K562 (cell line): ENCODE measurements around the gene DCXR. TPM values are rescaled to one million over a fixed set of nuclear protein-coding genes. Genes with fewer than 3 reads are reported as not detected.

ENCODE experiments used
- ARHGAP35 ChIP-seq: fragments of 450-650 bp; IDR thresholded peaks from 2 replicates; pipeline ENCODE4 v1.6.1; 2018; ENCODE audit not compliant: partially characterized antibody
- ATF7 ChIP-seq: fragments of 450-650 bp; IDR thresholded peaks from 2 replicates; pipeline ENCODE4 v1.7.1; 2014; ENCODE audit warnings: mild to moderate bottlenecking, moderate library complexity
- CBFA2T3 ChIP-seq: fragments of 450-650 bp; IDR thresholded peaks from 2 replicates; pipeline ENCODE4 v1.6.1; 2017
- CHD2 ChIP-seq: IDR thresholded peaks from 2 replicates; pipeline ENCODE4 v1.6.1; 2011; ENCODE audit warnings: low read depth, low read length
- DACH1 ChIP-seq: fragments of 450-650 bp; IDR thresholded peaks from 2 replicates; pipeline ENCODE4 v1.6.1; 2018; ENCODE audit not compliant: partially characterized antibody
- DIDO1 ChIP-seq: fragments of 450-650 bp; IDR thresholded peaks from 2 replicates; pipeline ENCODE4 v1.6.1; 2016; ENCODE audit warnings: low read depth, missing biosample characterization, missing genetic modification characterization
- E2F5 ChIP-seq: sonication (generic); formaldehyde crosslinking; IDR thresholded peaks from 2 replicates; pipeline ENCODE4 v1.8.0; 2022; ENCODE audit warnings: mild to moderate bottlenecking, missing genetic modification reagents
- EGR1 ChIP-seq: fragments of 450-650 bp; conservative IDR thresholded peaks from 2 replicates; pipeline ENCODE4 v1.6.1; 2017; ENCODE audit warnings: mild to moderate bottlenecking
- GTF2F1 ChIP-seq: IDR thresholded peaks from 2 replicates; pipeline ENCODE4 v1.6.1; 2011; ENCODE audit warnings: low read depth, low read length, improper control_type of control experiment
- HNRNPK ChIP-seq: fragments of 200-400 bp; formaldehyde crosslinking; IDR thresholded peaks from one replicate; pipeline ENCODE4 v1.6.1; 2018; ENCODE audit warnings: mild to moderate bottlenecking, low read depth, low read length; ENCODE audit not compliant: poor library complexity, severe bottlenecking
- KDM5B ChIP-seq: fragments of 200-600 bp; sonication (generic); IDR thresholded peaks from 2 replicates; pipeline ENCODE4 v1.6.1; 2012; ENCODE audit warnings: low read depth, mild to moderate bottlenecking, moderate library complexity, low read length, control low read depth, inconsistent platforms; ENCODE audit not compliant: insufficient replicate concordance
- KLF10 ChIP-seq: fragments of 250-450 bp; sonication (Bioruptor Pico); IDR thresholded peaks from 2 replicates; pipeline ENCODE4 v1.6.1; 2021; ENCODE audit warnings: matching md5 sums
- MBD2 ChIP-seq: sonication (generic); IDR thresholded peaks from 2 replicates; pipeline ENCODE4 v1.6.1; 2016; ENCODE audit warnings: low read depth, borderline replicate concordance
- NBN ChIP-seq: fragments of 450-650 bp; IDR thresholded peaks from 2 replicates; pipeline ENCODE4 v1.6.1; 2016; ENCODE audit warnings: low read depth, mild to moderate bottlenecking
- NR2C1 ChIP-seq, 2 experiments: fragments of 450-650 bp; IDR thresholded peaks; 2 replicates each; pipeline ENCODE4 v1.6.1; 2017; ENCODE audit warnings: mild to moderate bottlenecking in 2 of 2, antibody characterized with exemption in 1 of 2, inconsistent platforms in 1 of 2, missing compliant biosample characterization in 1 of 2, missing genetic modification characterization in 1 of 2
- PRMT5 ChIP-seq: sonication (generic); formaldehyde crosslinking; IDR thresholded peaks from 2 replicates; pipeline ENCODE4 v1.5.0; 2020; ENCODE audit warnings: missing genetic modification reagents
- RBM39 ChIP-seq: fragments of 200-400 bp; formaldehyde crosslinking; optimal IDR thresholded peaks from 2 replicates; pipeline ENCODE3; 2018; ENCODE audit warnings: low read depth, low read length
- RCOR1 ChIP-seq, 2 experiments: IDR thresholded peaks; 2 replicates each; pipeline ENCODE4 v1.6.1; 2012; ENCODE audit warnings: low read depth in 2 of 2, low read length in 2 of 2, borderline replicate concordance in 1 of 2, improper control_type of control experiment in 1 of 2
- SOX6 ChIP-seq: fragments of 450-650 bp; IDR thresholded peaks from 2 replicates; pipeline ENCODE4 v1.6.1; 2014; ENCODE audit warnings: mild to moderate bottlenecking
- U2AF1 ChIP-seq: fragments of 200-400 bp; formaldehyde crosslinking; optimal IDR thresholded peaks from 2 replicates; pipeline ENCODE3; 2017; ENCODE audit warnings: mild to moderate bottlenecking, low read depth, low read length, moderate library complexity
- ZNF253 ChIP-seq: fragments of 250-450 bp; sonication (Bioruptor Pico); conservative IDR thresholded peaks from 2 replicates; pipeline ENCODE4 v1.6.1; 2021; ENCODE audit warnings: mild to moderate bottlenecking
- ZNF3 ChIP-seq: fragments of 250-450 bp; sonication (Bioruptor Pico); IDR thresholded peaks from 2 replicates; pipeline ENCODE4 v1.5.0; 2021; ENCODE audit warnings: mild to moderate bottlenecking, moderate library complexity
- ZNF347 ChIP-seq: fragments of 450-650 bp; formaldehyde crosslinking; IDR thresholded peaks from 2 replicates; pipeline ENCODE4 v1.4.0; 2020; ENCODE audit warnings: low read depth, mild to moderate bottlenecking, moderate library complexity
- polyA plus RNA-seq, 8 experiments: library from polyadenylated mRNA; depleted of rRNA in 4 of 8; stranded (reverse) in 5 of 8; unstranded in 3 of 8; fragments of >200 nt; fragmentation: Nextera tagmentation in 2 of 8; fragmentation: Illumina TruSeq in 1 of 8; extraction: Ambion mirVana in 2 of 8; extraction: Trizol in 1 of 8; gene quantifications; 2 replicates each; pipeline versions ENCODE4 v1.2.1 to v1.2.3, GENCODE V29; 2011 to 2014; ENCODE audit warnings: inconsistent platforms in 1 of 8, missing spikeins in 1 of 8
- total RNA-seq, 7 experiments: library from RNA; depleted of rRNA in 6 of 7; stranded (reverse); fragments of >200 nt in 6 of 7; fragmentation: Illumina TruSeq in 2 of 7; extraction: Trizol in 2 of 7; gene quantifications; 2 replicates each; pipeline versions ENCODE4 v1.2.1 to v1.2.3, GENCODE V29; 2011 to 2021; ENCODE audit warnings: low replicate concordance in 1 of 7
- TF ChIP-seq, protein P1 (sequence below): fragments of 450-650 bp; formaldehyde crosslinking; IDR thresholded peaks from 2 replicates; pipeline ENCODE4 v1.4.0; 2022; ENCODE audit warnings: missing genetic modification characterization
- TF ChIP-seq, protein P2 (sequence below): fragments of 250-450 bp; sonication (Bioruptor Pico); IDR thresholded peaks from 2 replicates; pipeline ENCODE4 v1.8.0; 2022; ENCODE audit warnings: inconsistent platforms
- TF ChIP-seq, protein P3 (sequence below), 3 experiments: fragments of 200-800 bp in 1 of 3; sonication (Bioruptor generic) in 1 of 3; sonication (generic) in 1 of 3; formaldehyde crosslinking in 1 of 3; IDR thresholded peaks; 2 replicates each; pipeline versions ENCODE4 v1.6.1 to v1.8.0; 2016 to 2022; ENCODE audit warnings: mild to moderate bottlenecking in 2 of 3, missing compliant biosample characterization in 2 of 3, missing genetic modification characterization in 2 of 3, missing genetic modification reagents in 1 of 3

DCXR gene
- total and polyA plus RNA-seq, 9 of the 15 experiments (the other 6 are each of a cell fraction or from before 2014, with no cell fraction given), result 21.3 to 274 (median 156) TPM

- TF ChIP-seq NR2C1 (IDR thresholded peaks at IDR 0.05), result no peak
- no peak for TF ChIP-seq NR2C1 (tag; IDR thresholded peaks at IDR 0.05)
- TF ChIP-seq RBM39, result no peak
- TF ChIP-seq ARHGAP35, result no peak
- no peak for TF ChIP-seq KLF10 (CRISPR knock-in tag)
- TF ChIP-seq CBFA2T3, result no peak
- TF ChIP-seq ATF7, result peak; percentile 45; the same call in 1 of the 2 replicates
- no peak for TF ChIP-seq MBD2
- TF ChIP-seq, protein P1, sequence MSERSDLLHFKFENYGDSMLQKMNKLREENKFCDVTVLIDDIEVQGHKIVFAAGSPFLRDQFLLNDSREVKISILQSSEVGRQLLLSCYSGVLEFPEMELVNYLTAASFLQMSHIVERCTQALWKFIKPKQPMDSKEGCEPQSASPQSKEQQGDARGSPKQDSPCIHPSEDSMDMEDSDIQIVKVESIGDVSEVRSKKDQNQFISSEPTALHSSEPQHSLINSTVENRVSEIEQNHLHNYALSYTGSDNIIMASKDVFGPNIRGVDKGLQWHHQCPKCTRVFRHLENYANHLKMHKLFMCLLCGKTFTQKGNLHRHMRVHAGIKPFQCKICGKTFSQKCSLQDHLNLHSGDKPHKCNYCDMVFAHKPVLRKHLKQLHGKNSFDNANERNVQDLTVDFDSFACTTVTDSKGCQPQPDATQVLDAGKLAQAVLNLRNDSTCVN (CRISPR knock-in tag), result no peak
- TF ChIP-seq EGR1, result peak; percentile 12; the same call in 1 of the 2 replicates
- TF ChIP-seq ZNF3, result no peak
- no peak for TF ChIP-seq ZNF253 (CRISPR knock-in tag)
- TF ChIP-seq DACH1, result peak; percentile 42
- no peak for TF ChIP-seq GTF2F1
- no peak for TF ChIP-seq U2AF1
- peak; percentile 51 for TF ChIP-seq KDM5B
- peak; percentile 60 for TF ChIP-seq HNRNPK
- no peak for TF ChIP-seq RCOR1 (IDR thresholded peaks at IDR 0.05; ENCODE audit: borderline replicate concordance in 1 of 2, low read depth in 2 of 2, low read length in 2 of 2)
- TF ChIP-seq DIDO1 (tag), result no peak
- TF ChIP-seq ZNF347 (CRISPR knock-in tag), result no peak
- no peak for TF ChIP-seq E2F5 (CRISPR knock-in tag)
- no peak for TF ChIP-seq SOX6
- TF ChIP-seq, protein P2, sequence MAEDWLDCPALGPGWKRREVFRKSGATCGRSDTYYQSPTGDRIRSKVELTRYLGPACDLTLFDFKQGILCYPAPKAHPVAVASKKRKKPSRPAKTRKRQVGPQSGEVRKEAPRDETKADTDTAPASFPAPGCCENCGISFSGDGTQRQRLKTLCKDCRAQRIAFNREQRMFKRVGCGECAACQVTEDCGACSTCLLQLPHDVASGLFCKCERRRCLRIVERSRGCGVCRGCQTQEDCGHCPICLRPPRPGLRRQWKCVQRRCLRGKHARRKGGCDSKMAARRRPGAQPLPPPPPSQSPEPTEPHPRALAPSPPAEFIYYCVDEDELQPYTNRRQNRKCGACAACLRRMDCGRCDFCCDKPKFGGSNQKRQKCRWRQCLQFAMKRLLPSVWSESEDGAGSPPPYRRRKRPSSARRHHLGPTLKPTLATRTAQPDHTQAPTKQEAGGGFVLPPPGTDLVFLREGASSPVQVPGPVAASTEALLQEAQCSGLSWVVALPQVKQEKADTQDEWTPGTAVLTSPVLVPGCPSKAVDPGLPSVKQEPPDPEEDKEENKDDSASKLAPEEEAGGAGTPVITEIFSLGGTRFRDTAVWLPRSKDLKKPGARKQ, result no peak
- TF ChIP-seq NBN, result no peak
- TF ChIP-seq, protein P3, sequence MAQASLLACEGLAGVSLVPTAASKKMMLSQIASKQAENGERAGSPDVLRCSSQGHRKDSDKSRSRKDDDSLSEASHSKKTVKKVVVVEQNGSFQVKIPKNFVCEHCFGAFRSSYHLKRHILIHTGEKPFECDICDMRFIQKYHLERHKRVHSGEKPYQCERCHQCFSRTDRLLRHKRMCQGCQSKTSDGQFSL (CRISPR knock-in tag; IDR thresholded peaks at IDR 0.05), result no peak
- TF ChIP-seq, protein P3 (tag; IDR thresholded peaks at IDR 0.05), result no peak
- TF ChIP-seq PRMT5 (CRISPR knock-in tag), result 0 out of 2 replicates have a peak, but pooled peaks have one; percentile 20
- TF ChIP-seq CHD2, result no peak
These were observed 15.1 kb downstream of the DCXR start, which contains the start of gene CENPX (continued) for GRCh38 chr17:82022310-82022980.
